ENCODE measurements around the gene NOL4L.

The NOL4L gene

GRCh38 chr20:32559753-32560380 is 25.3 kb downstream of the NOL4L start:
- no peak for DNase-seq

- no peak for DNase-seq
Observed at GRCh38 chr20:32559205-32559752, 25.9 kb downstream of the NOL4L start.

GRCh38 chr20:32558526-32558925 is 26.6 kb downstream of the NOL4L start:
- no peak for DNase-seq

GRCh38 chr20:32557319-32557718 is 27.8 kb downstream of the NOL4L start:
- no peak for DNase-seq

- DNase-seq: no peak
Observed at GRCh38 chr20:32556312-32557184, 28.6 kb downstream of the NOL4L start.

- no peak for DNase-seq
Observed at GRCh38 chr20:32555584-32555983, 29.5 kb downstream of the NOL4L start.

- DNase-seq: no peak
Observed at GRCh38 chr20:32554965-32555289, 30.2 kb downstream of the NOL4L start.

- no peak for DNase-seq
Observed at GRCh38 chr20:32553618-32554017, 31.5 kb downstream of the NOL4L start.

- no peak for DNase-seq
Observed at GRCh38 chr20:32551693-32552092, 33.4 kb downstream of the NOL4L start.

- DNase-seq: no peak
Observed at GRCh38 chr20:32549842-32550241, 35.3 kb downstream of the NOL4L start.

GRCh38 chr20:32547753-32548034 is 37.4 kb downstream of the NOL4L start:
- DNase-seq: no peak

- no peak for DNase-seq
Observed at GRCh38 chr20:32546918-32547752, 38.0 kb downstream of the NOL4L start.

GRCh38 chr20:32544893-32545840 is 40.0 kb downstream of the NOL4L start:
- DNase-seq: no peak

- no peak for DNase-seq
Observed at GRCh38 chr20:32544260-32544722, 40.8 kb downstream of the NOL4L start.

- DNase-seq: no peak
Observed at GRCh38 chr20:32543570-32544259, 41.4 kb downstream of the NOL4L start.

- DNase-seq: no peak
Observed at GRCh38 chr20:32542259-32542615, 42.9 kb downstream of the NOL4L start.

- no peak for DNase-seq
Observed at GRCh38 chr20:32541323-32542258, 43.5 kb downstream of the NOL4L start.

GRCh38 chr20:32539817-32540675 is 45.1 kb downstream of the NOL4L start:
- peak; percentile 55 to 70 for DNase-seq

GRCh38 chr20:32539026-32539816 is 45.9 kb downstream of the NOL4L start:
- no peak for DNase-seq
